ENCODE results near the gene SLAMF8.

- TF ChIP-seq CTCF (IDR thresholded peaks at IDR 0.05) (peak; percentile 36 to 89 (median 80)), POLR2A (IDR thresholded peaks at IDR 0.05) (no peak)
Observed at GRCh38 chr1:159798893-159799292, 27.8 kb upstream of the SLAMF8 start.

Data from esophagus squamous epithelium (tissue), 4 donors.